MM.1S (cell line): ENCODE data around the gene TMX3.

ENCODE experiments used
- DNase-seq: peaks from one replicate; pipeline ENCODE4 v3.0.0-alpha.2; 2015
- H2AFZ ChIP-seq: fragments of 300-600 bp; sonication (generic); 2 replicates; pipeline ENCODE4 v1.6.0; 2016; ENCODE audit warnings: antibody characterized with exemption, low read length
- H3F3A ChIP-seq: fragments of 300-600 bp; sonication (generic); 2 replicates; pipeline ENCODE4 v1.6.1; 2016; ENCODE audit warnings: mild to moderate bottlenecking, antibody characterized with exemption, low read length, moderate library complexity, mixed read lengths; ENCODE audit not compliant: insufficient read depth
- H3K27ac ChIP-seq: fragments of 300-600 bp; sonication (generic); 2 replicates; pipeline ENCODE4 v1.5.1; 2016; ENCODE audit warnings: mild to moderate bottlenecking, low read length
- H3K27me3 ChIP-seq: fragments of 300-600 bp; sonication (generic); replicated peaks from 2 replicates; pipeline ENCODE4 v1.6.0; 2016; ENCODE audit warnings: low read length; ENCODE audit not compliant: insufficient read depth
- H3K36me3 ChIP-seq: fragments of 300-600 bp; sonication (generic); replicated peaks from 2 replicates; pipeline ENCODE4 v1.6.1; 2016; ENCODE audit warnings: mild to moderate bottlenecking, low read length, mixed read lengths; ENCODE audit not compliant: insufficient read depth
- H3K4me1 ChIP-seq: fragments of 300-600 bp; sonication (generic); 2 replicates; pipeline ENCODE4 v1.6.1; 2016; ENCODE audit warnings: low read length, mixed read lengths
- H3K4me2 ChIP-seq: fragments of 300-600 bp; sonication (generic); 2 replicates; pipeline ENCODE4 v1.6.0; 2016; ENCODE audit warnings: low read depth, low read length
- H3K4me3 ChIP-seq: fragments of 300-600 bp; sonication (generic); 2 replicates; pipeline ENCODE4 v1.5.1; 2016; ENCODE audit warnings: low read length, mixed read lengths
- H3K79me2 ChIP-seq: fragments of 300-600 bp; sonication (generic); 2 replicates; pipeline ENCODE4 v1.6.1; 2016; ENCODE audit warnings: mixed run types, low read length, mixed read lengths
- H3K9ac ChIP-seq: fragments of 300-600 bp; sonication (generic); 2 replicates; pipeline ENCODE4 v1.6.1; 2016; ENCODE audit warnings: low read length, mixed read lengths
- H3K9me2 ChIP-seq: fragments of 300-600 bp; sonication (generic); replicated peaks from 2 replicates; pipeline ENCODE4 v1.6.1; 2016; ENCODE audit warnings: mild to moderate bottlenecking, low read length, mixed read lengths; ENCODE audit not compliant: insufficient read depth
- H3K9me3 ChIP-seq: fragments of 300-600 bp; sonication (generic); replicated peaks from 2 replicates; pipeline ENCODE4 v1.6.1; 2016; ENCODE audit warnings: mild to moderate bottlenecking, low read length, mixed read lengths; ENCODE audit not compliant: insufficient read depth
- H4K20me1 ChIP-seq: fragments of 300-600 bp; sonication (generic); 2 replicates; pipeline ENCODE4 v1.6.1; 2016; ENCODE audit warnings: mild to moderate bottlenecking, low read length, moderate library complexity, mixed read lengths; ENCODE audit not compliant: insufficient read depth
- EZH2 ChIP-seq: fragments of 300-600 bp; sonication (generic); optimal IDR thresholded peaks from 2 replicates; pipeline ENCODE3; 2017; ENCODE audit warnings: low read depth, mild to moderate bottlenecking, antibody characterized with exemption, low read length, mixed read lengths
- EZH2phosphoT487 ChIP-seq: fragments of 300-600 bp; sonication (generic); IDR thresholded peaks from 2 replicates; pipeline ENCODE4 v1.6.1; 2018; ENCODE audit warnings: antibody characterized with exemption, low read length
- TF ChIP-seq, protein P1 (sequence below): fragments of 300-600 bp; sonication (generic); IDR thresholded peaks from 2 replicates; pipeline ENCODE4 v1.5.1; 2016; ENCODE audit warnings: antibody characterized with exemption, low read length, mixed read lengths

TMX3 gene

GRCh38 chr18:68701353-68701752 is 13.6 kb downstream of the TMX3 start:
- Histone ChIP-seq H3K79me2 (peaks cover 40% of the 10 kb centered on the region), H3K4me3 (no peak overlapping the region), H3K36me3 (peaks cover 12% of the 10 kb centered on the region), H3K27me3 (no peaks in the 10 kb centered on the region), H4K20me1 (0 out of 2 replicates have a peak, but pooled peaks cover 9% of the 10 kb centered on the region), H3K4me1 (no peaks in the 10 kb centered on the region), H3K27ac (no peak overlapping the region), H2AFZ (no peak overlapping the region), H3K4me2 (no peak overlapping the region), H3K9me2 (no peaks in the 10 kb centered on the region), H3K9me3 (no peaks in the 10 kb centered on the region), H3F3A (no peaks in the 10 kb centered on the region), H3K9ac (no peak overlapping the region)
- TF ChIP-seq, protein P1, sequence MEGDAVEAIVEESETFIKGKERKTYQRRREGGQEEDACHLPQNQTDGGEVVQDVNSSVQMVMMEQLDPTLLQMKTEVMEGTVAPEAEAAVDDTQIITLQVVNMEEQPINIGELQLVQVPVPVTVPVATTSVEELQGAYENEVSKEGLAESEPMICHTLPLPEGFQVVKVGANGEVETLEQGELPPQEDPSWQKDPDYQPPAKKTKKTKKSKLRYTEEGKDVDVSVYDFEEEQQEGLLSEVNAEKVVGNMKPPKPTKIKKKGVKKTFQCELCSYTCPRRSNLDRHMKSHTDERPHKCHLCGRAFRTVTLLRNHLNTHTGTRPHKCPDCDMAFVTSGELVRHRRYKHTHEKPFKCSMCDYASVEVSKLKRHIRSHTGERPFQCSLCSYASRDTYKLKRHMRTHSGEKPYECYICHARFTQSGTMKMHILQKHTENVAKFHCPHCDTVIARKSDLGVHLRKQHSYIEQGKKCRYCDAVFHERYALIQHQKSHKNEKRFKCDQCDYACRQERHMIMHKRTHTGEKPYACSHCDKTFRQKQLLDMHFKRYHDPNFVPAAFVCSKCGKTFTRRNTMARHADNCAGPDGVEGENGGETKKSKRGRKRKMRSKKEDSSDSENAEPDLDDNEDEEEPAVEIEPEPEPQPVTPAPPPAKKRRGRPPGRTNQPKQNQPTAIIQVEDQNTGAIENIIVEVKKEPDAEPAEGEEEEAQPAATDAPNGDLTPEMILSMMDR: no peak
- TF ChIP-seq EZH2phosphoT487 (no peak), EZH2 (no peak)
- no peak for DNase-seq

DNA sequence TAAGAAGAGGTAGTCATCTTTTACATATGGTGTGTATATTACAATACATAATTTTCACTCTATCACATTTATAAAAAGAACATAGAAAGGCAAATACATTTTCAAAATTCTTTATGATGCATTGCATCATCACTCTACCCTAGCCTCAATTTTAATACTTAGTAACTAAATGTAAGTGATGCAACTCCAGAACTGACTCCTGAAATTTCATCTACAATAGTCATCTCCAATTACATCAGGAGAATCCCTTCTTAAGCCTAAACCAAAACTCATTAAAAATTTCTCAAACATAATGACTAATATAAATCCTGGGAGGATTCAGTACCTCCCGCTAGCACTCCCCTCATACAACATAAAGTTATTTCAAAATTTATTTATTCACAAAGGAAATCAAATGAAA is 15.9 kb downstream of the TMX3 start:
- no peak overlapping the region for H2AFZ ChIP-seq
- H3K27ac ChIP-seq: no peak overlapping the region
- no peaks in the 10 kb centered on the region for H3K9me2 ChIP-seq
- no peak overlapping the region for H3K9ac ChIP-seq
- no peaks in the 10 kb centered on the region for H3F3A ChIP-seq
- no peaks in the 10 kb centered on the region for H3K27me3 ChIP-seq
- no peaks in the 10 kb centered on the region for H3K9me3 ChIP-seq
- H3K36me3 ChIP-seq: peaks cover 12% of the 10 kb centered on the region
- TF ChIP-seq EZH2phosphoT487: no peak
- TF ChIP-seq, protein P1: no peak
- no peak for TF ChIP-seq EZH2
- H3K4me3 ChIP-seq: no peak overlapping the region
- H3K4me1 ChIP-seq: no peaks in the 10 kb centered on the region
- DNase-seq: no peak
- no peaks in the 10 kb centered on the region for H4K20me1 ChIP-seq
- no peak overlapping the region for H3K4me2 ChIP-seq
- peaks cover 24% of the 10 kb centered on the region for H3K79me2 ChIP-seq

GRCh38 chr18:68696937-68697336 is 18.0 kb downstream of the TMX3 start:
- H3K9ac ChIP-seq: no peak overlapping the region
- H3K27ac ChIP-seq: no peak overlapping the region
- H3K79me2 ChIP-seq: peaks cover 5% of the 10 kb centered on the region; the same call in 1 of the 2 replicates
- H3K4me1 ChIP-seq: no peaks in the 10 kb centered on the region
- no peak overlapping the region for H2AFZ ChIP-seq
- H3K9me2 ChIP-seq: no peaks in the 10 kb centered on the region
- H3K36me3 ChIP-seq: peaks cover 12% of the 10 kb centered on the region
- H3K4me3 ChIP-seq: no peak overlapping the region
- no peaks in the 10 kb centered on the region for H3F3A ChIP-seq
- no peak for DNase-seq
- no peaks in the 10 kb centered on the region for H4K20me1 ChIP-seq
- no peaks in the 10 kb centered on the region for H3K9me3 ChIP-seq
- TF ChIP-seq, protein P1: no peak
- TF ChIP-seq EZH2 (no peak), EZH2phosphoT487 (no peak)
- H3K27me3 ChIP-seq: no peaks in the 10 kb centered on the region
- H3K4me2 ChIP-seq: no peak overlapping the region
